NCI-H1417 treated with DMSO at 0.1 percent for 48 hours (cell line): Measurements from ENCODE around the gene BRD1.

Experiments used
- DNase-seq: peaks from one replicate; lab custom pipeline; 2025; lab: John Stamatoyannopoulos, UW

The BRD1 gene

DNA sequence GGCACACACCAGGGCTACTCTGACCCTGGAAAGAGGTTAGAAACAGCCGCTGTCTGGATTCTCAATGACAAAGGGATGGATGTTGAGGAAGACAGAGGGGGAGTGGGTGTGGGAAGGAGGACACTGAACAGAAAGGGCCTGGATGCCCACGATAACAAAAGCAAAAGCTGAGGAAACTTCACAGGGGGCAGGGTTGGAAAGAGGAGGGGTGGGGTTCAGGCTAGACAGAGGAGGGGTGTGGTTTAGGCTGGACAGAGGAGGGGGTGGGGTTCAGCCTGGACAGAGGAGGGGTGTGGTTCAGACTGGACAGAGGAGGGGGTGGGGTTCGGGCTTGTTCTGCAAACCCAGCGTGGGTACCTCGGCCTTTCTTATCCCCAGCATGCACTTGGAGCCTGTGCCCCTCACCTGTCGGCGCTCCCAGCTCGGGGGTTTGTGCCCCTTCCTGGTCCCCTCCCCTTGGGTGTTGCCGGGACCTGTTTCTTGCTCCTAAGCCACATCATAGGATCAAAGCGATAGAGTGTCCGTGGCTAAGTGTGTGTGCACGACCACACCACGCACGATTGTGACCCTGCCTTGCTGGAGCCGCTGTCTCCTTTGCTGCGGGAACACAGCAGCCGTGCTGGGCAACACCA lies 75.6 kb downstream of the BRD1 start:
- no peak for DNase-seq

DNA sequence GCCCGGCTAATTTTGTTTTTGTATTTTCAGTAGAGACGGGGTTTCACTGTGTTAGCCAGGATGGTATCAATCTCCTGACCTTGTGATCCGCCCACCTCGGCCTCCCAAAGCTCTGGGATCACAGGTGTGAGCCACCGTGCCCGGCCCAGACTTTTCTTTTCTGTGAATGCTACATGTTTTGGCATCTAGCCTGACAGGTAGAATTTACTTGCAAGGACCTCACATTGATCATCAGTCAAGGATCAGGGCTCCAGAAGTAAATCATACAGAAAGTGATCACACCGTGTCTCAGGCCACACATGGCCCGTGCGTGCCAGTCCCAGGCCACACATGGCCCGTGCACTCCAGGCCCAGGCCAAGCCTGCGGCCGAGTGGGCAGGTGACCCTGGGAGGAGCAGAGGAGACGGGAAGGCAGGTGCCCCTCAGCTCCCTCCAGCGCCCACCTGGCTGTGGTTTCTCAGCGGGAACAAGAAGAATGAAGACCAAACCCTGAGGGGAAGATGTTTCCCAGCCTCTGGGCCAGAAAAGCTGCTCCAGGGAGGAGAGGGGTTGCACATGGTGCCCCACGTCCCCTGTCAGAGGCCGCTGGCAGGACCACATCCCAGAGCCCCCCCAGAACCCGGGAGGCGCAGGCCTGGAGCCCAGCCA lies 76.2 kb downstream of the BRD1 start:
- DNase-seq = no peak

- no peak for DNase-seq
These were observed 77.7 kb downstream of the BRD1 start for GRCh38 chr22:49749885-49750510.

GRCh38 chr22:49749227-49749626 lies 78.4 kb downstream of the BRD1 start:
- no peak for DNase-seq

GRCh38 chr22:49748514-49748913 lies 79.2 kb downstream of the BRD1 start:
- DNase-seq = no peak

DNA sequence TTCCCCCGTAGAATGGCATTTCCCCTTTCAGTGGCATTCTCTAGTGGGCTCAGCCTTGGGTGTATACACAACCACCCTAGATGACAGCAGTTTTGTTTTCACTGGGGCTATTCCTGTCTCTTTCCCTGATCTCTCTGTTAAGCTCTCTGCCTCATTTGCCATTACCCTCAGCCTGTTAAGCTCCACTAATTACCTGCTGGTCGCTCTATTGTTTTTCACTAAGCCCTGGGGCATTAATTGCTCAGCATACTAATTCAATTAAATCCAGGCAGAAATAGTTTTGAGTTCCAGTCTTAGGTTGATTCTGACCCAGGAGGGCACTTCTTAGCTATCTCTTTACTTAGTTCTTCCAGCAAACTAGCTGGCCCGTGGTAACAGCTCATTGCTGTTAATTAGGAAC lies 80.0 kb downstream of the BRD1 start:
- DNase-seq = no peak

- DNase-seq = no peak
These were observed 80.5 kb downstream of the BRD1 start for GRCh38 chr22:49747130-49747529.

DNA sequence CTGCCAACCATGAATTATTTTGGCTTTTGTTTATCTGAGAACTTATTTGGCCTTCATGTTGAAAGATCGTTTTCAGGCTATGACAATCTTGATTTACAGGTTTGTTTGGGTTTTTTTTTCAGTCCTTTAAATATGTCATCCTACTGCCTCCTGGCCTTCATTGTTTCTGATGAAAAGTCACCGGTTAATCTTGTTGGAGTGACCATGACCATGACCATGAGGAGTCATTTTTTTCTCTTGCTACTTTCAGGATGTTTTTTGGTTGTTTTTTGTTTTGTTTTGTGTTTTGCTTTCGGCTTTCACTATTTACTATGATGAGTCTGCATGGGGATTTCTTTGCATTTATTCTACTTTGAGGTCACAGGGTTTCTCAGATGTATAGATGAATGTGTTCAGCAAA lies 81.6 kb downstream of the BRD1 start:
- no peak for DNase-seq

DNA sequence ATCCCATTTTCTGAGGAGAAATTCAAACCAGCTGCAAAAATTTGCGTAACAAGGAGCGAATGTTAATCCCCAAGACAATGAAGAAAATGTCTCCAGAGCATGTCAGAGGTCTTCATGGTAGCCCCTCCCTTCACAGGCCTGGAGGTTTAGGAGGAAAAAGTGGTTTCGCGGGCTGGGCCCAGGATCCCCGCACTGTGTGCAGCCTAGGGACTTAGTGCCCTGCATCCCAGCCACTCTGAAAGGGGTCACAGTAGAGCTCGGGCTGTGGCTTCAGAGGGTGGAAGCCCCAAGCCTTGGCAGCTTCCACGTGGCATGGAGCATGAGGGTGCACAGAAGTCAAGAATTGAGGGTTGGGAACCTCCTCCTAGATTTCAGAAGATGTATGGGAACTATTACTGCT lies 87.4 kb downstream of the BRD1 start:
- no peak for DNase-seq

DNA sequence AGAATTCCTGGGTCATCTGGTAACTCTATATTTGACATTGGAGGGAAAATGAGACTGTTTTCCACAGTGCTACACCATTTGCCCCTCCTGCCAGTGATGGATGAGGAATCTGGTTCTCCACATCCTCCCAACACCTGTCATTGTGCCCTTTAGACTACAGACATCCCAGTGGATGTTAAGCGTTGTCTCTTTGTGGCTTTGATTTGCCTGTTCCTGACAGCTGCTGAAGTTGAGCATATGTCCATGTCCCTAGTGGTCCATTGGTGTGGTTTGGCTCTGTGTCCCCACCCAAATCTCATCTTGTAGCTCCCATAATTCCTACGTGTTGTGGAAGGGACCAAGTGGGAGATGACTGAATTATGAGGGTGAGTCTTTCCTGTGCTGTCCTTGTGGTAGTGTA lies 88.5 kb downstream of the BRD1 start:
- no peak for DNase-seq

GRCh38 chr22:49738566-49738965 lies 89.1 kb downstream of the BRD1 start:
- DNase-seq = no peak

DNA sequence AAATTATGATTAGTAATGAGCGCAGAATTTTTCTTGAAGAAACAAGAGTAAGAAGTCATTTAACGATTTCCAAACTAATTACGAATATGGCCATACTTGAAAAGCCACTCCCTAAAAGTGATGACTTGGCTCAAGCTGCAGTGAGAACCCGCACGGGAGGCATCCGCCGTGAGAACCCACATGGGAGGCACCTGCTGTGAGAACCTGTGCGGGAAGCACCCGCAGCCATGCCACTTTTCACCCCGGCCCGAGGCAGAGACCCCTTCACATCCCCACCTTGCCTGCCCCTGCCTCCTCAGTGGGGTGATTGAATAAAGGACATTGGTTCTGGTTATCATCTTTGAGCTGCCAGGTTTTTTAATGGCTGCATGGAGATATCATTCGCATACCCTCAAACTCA lies 89.7 kb downstream of the BRD1 start:
- no peak for DNase-seq

GRCh38 chr22:49737101-49737551 lies 90.5 kb downstream of the BRD1 start:
- DNase-seq = no peak

DNA sequence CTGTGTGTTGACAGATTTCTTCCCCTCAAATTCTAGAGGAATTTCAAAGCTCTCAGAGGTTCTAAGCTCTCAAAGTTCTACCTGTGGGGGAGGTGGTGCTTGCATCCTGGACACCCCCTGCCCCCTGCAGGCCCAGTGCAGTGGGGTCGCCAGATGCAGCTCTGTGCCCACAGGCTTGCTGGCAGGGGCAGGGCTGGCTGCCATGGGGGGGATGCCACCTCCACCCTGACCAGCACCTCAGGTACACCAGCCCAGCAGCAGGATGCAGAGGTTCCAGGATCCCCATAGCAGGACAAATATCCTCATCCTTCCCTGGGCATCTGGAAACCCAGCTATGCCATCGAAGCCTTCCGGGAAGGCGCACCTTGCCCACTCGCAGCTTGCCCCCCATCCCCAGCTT lies 91.1 kb downstream of the BRD1 start:
- DNase-seq = no peak

DNA sequence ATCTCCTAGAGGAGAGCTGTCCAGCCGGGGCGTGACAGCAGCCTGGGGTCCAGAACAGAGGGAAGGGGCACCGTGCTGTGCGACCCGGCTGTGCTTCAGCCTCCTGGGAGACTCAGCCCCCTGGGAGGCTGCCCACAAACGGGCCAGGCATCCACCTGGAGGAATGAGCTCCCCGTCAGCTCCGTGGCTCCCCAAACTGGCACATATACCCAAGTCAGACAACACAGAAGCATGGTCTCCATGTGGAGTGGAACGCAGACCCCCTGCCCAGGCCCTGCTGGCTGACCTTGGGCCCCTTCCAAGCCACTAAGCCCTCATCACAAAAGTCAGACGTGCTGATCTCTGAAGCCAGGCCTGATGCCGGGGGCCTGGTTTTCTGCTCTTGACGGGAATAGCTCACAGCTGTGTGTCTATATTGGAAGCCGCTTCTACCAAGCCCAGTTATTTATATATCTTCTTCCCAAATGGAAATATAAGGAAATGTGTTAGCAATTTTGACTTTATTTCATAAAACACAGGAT lies 91.7 kb downstream of the BRD1 start:
- DNase-seq = no peak

- no peak for DNase-seq
These were observed 92.2 kb downstream of the BRD1 start for GRCh38 chr22:49735411-49735900.

- no peak for DNase-seq
These were observed 92.8 kb downstream of the BRD1 start for GRCh38 chr22:49734882-49735281.

DNA sequence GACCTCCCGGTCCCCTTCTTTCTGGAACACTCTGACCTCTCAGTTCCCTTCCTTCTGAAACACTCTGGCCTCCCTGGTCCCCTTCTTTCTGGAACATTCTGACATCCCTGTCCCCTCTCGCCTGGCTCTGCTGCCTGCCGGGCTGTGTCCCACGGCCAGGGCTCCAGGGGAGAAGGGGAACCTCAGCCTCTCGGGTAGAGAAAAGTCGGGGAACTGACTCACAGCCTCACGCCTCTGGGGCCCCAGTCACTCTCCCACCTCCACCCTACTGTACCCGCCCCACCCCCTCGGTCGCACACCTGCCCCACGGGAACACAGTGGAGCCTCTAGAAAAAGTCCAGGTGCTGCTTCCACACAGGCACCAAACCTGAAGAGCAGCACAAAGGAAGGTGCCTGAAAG lies 93.3 kb downstream of the BRD1 start:
- no peak for DNase-seq

DNA sequence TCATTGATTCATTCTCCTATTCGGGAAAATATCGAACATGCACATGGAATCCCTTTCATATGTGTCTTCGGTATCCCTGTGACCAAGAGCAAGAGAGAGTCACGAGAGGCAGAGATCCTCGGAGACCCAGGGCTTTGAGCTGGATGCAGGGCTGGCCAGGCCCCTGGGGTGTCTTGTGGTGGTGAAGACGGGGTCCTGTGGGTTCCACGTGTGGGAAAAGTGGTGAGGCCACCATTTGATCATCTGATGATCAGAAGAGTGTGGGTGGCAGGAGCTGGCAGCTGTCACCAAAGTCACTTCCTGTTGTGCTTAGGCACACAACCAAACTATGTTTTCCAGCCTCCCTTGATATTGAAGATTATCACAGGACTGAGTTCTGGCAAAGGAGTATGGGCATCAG lies 94.0 kb downstream of the BRD1 start:
- DNase-seq = no peak

DNA sequence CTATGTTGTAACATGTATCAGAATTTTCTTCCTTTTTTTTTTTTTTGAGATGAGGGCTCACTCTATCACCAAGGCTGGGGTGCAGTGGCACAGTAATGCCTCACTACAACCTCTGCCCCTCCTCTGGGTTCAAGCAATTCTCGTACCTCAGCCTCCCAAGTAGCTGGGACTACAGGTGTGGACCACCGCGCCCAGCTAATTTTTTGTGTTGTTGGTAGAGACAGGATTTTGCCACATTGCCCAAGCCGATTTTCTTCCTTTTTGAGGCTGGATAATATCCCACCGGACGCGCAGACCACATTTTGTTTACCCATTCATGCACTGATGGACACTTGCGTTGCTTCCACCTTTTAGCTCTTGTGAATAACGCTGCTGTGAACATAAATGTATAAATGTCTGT lies 97.0 kb downstream of the BRD1 start:
- DNase-seq = no peak

GRCh38 chr22:49728570-49729271 lies 99.0 kb downstream of the BRD1 start:
- DNase-seq = no peak

- no peak for DNase-seq
These were observed 99.6 kb downstream of the BRD1 start for GRCh38 chr22:49727881-49728569.
